ACC112 (cell line): ENCODE data around the gene OR6P1.

ENCODE experiments used
- H2AFZ ChIP-seq: fragments of 200-600 bp; sonication (generic); one replicate; pipeline ENCODE4 v1.6.0; 2017; ENCODE audit warnings: antibody characterized with exemption, low read length; ENCODE audit not compliant: unreplicated experiment
- H3K27ac ChIP-seq: fragments of 200-600 bp; sonication (generic); 2 replicates; pipeline ENCODE4 v1.5.1; 2014; ENCODE audit warnings: low read depth, mild to moderate bottlenecking, antibody characterized with exemption, low read length, moderate library complexity
- H3K27me3 ChIP-seq: fragments of 200-600 bp; sonication (generic); 2 replicates; pipeline ENCODE4 v1.6.1; 2014; ENCODE audit warnings: mild to moderate bottlenecking, antibody characterized with exemption, low read length, moderate library complexity, mixed read lengths; ENCODE audit not compliant: insufficient read depth
- H3K36me3 ChIP-seq: fragments of 200-600 bp; sonication (generic); 2 replicates; pipeline ENCODE4 v1.6.1; 2016; ENCODE audit warnings: mild to moderate bottlenecking, antibody characterized with exemption, low read length, moderate library complexity, mixed read lengths; ENCODE audit not compliant: insufficient read depth
- H3K4me1 ChIP-seq: fragments of 200-600 bp; sonication (generic); one replicate; pipeline ENCODE4 v1.6.1; 2016; ENCODE audit warnings: low read length, mixed read lengths; ENCODE audit not compliant: insufficient read depth, unreplicated experiment, control insufficient read depth
- H3K4me3 ChIP-seq: fragments of 200-600 bp; sonication (generic); 2 replicates; pipeline ENCODE4 v1.5.1; 2014; ENCODE audit warnings: mild to moderate bottlenecking, low read depth, low read length
- H3K79me2 ChIP-seq: fragments of 200-600 bp; sonication (generic); one replicate; pipeline ENCODE4 v1.6.0; 2016; ENCODE audit warnings: low read length; ENCODE audit not compliant: control insufficient read depth, unreplicated experiment, insufficient read depth

The OR6P1 gene

GRCh38 chr1:158570480-158570879 lies at the start of gene OR6P1:
TSS of gene OR6P1 (minus strand) at chr1:158570580. CDS start at chr1:158563604, 6,976 bp downstream.
- Histone ChIP-seq H3K27me3 (0 out of 2 replicates have a peak, but pooled peaks cover 6% of the 10 kb centered on the region), H3K27ac (no peak within 1 kb of the TSS), H3K4me1 (no peaks in the 10 kb centered on the region), H3K79me2 (no peaks in the 10 kb centered on the region), H2AFZ (no peak within 1 kb of the TSS), H3K4me3 (no peak within 1 kb of the TSS), H3K36me3 (no peaks in the 10 kb centered on the region)

DNA sequence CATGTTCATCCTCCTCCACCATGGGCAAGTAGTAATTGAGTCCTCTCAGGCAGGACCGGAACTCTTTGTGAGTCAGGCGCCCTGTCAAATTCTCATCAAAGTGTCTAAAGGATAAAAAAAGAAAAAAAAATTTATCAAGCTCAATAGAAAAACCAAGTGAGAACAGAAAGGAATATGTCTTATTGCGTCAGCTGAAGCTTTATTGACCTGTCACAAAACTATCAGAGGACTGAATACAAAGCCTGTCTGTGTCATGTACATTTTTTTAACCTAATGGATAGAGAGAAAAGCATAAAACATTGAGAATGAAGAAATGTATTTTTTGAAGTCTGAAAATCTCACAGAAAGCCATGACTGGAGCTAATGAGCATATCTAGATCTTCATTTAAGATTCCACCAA lies 43.4 kb upstream of the OR6P1 start:
- Histone ChIP-seq H3K36me3 (no peaks in the 10 kb centered on the region), H3K27ac (no peak overlapping the region), H3K4me3 (no peak overlapping the region), H3K4me1 (no peaks in the 10 kb centered on the region), H3K27me3 (no peaks in the 10 kb centered on the region), H2AFZ (no peak overlapping the region), H3K79me2 (no peaks in the 10 kb centered on the region)

DNA sequence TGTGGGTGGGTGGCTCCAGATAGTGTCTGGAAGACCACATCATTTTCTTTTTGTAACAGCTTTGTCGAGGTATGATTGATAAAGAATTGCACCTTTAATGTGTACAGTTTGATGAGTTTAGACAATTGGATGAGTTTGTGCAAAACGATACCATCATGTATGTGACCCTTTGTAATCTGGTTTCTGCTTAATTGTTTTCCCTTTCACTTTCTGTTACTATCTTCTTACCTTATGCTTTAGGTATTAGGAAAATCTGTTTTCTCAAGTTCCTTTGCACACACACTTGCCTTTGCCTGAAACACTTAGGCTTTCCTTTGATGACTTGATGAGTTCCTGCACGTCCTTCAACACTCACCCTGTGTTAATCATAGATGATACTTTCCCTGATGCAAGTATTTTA lies 41.5 kb upstream of the OR6P1 start:
- Histone ChIP-seq H2AFZ (no peak overlapping the region), H3K27me3 (no peaks in the 10 kb centered on the region), H3K36me3 (no peaks in the 10 kb centered on the region), H3K4me1 (no peaks in the 10 kb centered on the region), H3K27ac (no peak overlapping the region), H3K79me2 (no peaks in the 10 kb centered on the region), H3K4me3 (no peak overlapping the region)

- Histone ChIP-seq H3K27me3 (no peaks in the 10 kb centered on the region), H3K4me3 (no peak overlapping the region), H2AFZ (no peak overlapping the region), H3K79me2 (no peaks in the 10 kb centered on the region), H3K4me1 (no peaks in the 10 kb centered on the region), H3K27ac (no peak overlapping the region), H3K36me3 (no peaks in the 10 kb centered on the region)
Measured at GRCh38 chr1:158607296-158607695, 36.9 kb upstream of the OR6P1 start.

- Histone ChIP-seq H3K4me3 (no peak within 1 kb of the TSS), H3K79me2 (no peaks in the 10 kb centered on the region), H3K36me3 (no peaks in the 10 kb centered on the region), H3K4me1 (no peaks in the 10 kb centered on the region), H3K27ac (no peak within 1 kb of the TSS), H2AFZ (no peak within 1 kb of the TSS), H3K27me3 (no peaks in the 10 kb centered on the region)
Measured at GRCh38 chr1:158604968-158605367, 34.6 kb upstream of the OR6P1 start, which contains the start of gene OR10Z1. TSS of gene OR10Z1 (plus strand) at chr1:158605268. CDS start at chr1:158606439, 1,171 bp downstream.

DNA sequence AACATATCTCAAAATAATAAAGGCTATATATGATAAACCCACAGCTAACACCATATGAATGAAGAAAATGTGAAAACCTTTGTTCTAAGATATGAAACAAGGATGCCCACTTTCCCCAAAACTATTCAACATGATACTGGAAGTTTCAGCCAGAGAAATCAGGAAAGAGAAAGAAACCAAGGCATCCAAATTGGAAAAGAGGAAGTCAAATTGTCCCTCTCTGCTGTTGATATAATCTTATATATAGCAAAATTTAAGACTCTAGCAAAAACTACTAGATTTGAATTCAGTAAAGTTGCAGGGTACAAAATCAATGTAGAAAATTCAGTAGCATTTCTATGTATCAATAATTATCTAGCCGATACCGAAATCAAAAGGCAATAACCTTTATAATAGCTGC lies 30.4 kb upstream of the OR6P1 start:
- Histone ChIP-seq H3K4me3 (no peak overlapping the region), H3K4me1 (no peaks in the 10 kb centered on the region), H3K27ac (no peak overlapping the region), H3K27me3 (no peaks in the 10 kb centered on the region), H3K36me3 (no peaks in the 10 kb centered on the region), H2AFZ (no peak overlapping the region), H3K79me2 (no peaks in the 10 kb centered on the region)

DNA sequence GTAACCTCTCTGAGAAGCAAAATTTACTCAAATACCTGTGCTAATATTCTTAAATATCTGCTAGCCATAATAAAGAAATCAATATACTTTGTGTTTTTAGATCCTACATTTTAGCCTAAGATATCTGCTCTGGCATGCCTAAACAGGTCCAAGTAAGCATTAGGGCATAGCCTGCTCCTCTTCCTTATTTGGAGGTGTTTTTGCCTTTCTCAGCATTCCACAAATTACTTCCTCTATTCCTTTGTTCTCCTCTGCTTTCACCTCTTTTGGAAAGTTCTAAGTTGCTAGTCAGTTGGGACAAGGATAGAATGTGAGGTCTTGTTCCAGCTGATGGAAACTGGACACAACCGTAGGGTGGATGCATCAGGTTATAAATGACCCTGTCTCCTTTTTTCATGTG lies 16.6 kb upstream of the OR6P1 start:
- no peak overlapping the region for H2AFZ ChIP-seq
- H3K4me3 ChIP-seq, result no peak overlapping the region
- no peak overlapping the region for H3K27ac ChIP-seq
- no peaks in the 10 kb centered on the region for H3K27me3 ChIP-seq
- H3K79me2 ChIP-seq, result no peaks in the 10 kb centered on the region
- no peaks in the 10 kb centered on the region for H3K36me3 ChIP-seq
- no peaks in the 10 kb centered on the region for H3K4me1 ChIP-seq

DNA sequence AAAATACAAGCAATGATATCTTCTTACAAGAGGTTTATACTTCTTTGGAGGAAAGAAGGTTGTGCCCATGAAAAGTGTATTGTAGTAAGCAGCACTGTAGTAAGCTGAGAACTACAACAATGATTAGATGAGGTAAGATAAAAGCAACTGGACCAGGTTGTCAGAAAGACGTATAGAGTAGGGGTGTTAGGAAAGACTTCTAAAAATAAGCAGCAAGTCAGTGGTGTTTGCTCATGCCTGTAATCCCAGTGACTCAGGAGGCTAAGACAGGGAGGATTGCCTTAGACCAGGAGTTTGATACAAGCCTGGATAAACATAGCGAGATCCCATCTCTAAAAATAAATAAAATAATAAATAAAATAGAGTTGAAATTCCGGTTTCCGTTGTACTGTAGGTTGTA lies 13.6 kb upstream of the OR6P1 start:
- H3K79me2 ChIP-seq, result no peaks in the 10 kb centered on the region
- H3K27me3 ChIP-seq, result no peaks in the 10 kb centered on the region
- H3K27ac ChIP-seq, result no peak overlapping the region
- no peaks in the 10 kb centered on the region for H3K4me1 ChIP-seq
- no peak overlapping the region for H3K4me3 ChIP-seq
- H3K36me3 ChIP-seq, result no peaks in the 10 kb centered on the region
- H2AFZ ChIP-seq, result no peak overlapping the region

GRCh38 chr1:158579733-158580132 lies 9.4 kb upstream of the OR6P1 start, which contains the start of gene OR10X1:
TSS of gene OR10X1 (minus strand) at chr1:158579899. CDS start at chr1:158579899, 0 bp downstream.
- Histone ChIP-seq H3K36me3 (no peaks in the 10 kb centered on the region), H3K4me3 (no peak within 1 kb of the TSS), H3K27me3 (no peaks in the 10 kb centered on the region), H3K79me2 (no peaks in the 10 kb centered on the region), H3K27ac (no peak within 1 kb of the TSS), H2AFZ (no peak within 1 kb of the TSS), H3K4me1 (no peaks in the 10 kb centered on the region)

GRCh38 chr1:158577561-158577960 lies 7.2 kb upstream of the OR6P1 start:
- Histone ChIP-seq H2AFZ (no peak overlapping the region), H3K27ac (no peak overlapping the region), H3K27me3 (0 out of 2 replicates have a peak, but pooled peaks cover 4% of the 10 kb centered on the region), H3K4me3 (no peak overlapping the region), H3K79me2 (no peaks in the 10 kb centered on the region), H3K4me1 (no peaks in the 10 kb centered on the region), H3K36me3 (no peaks in the 10 kb centered on the region)

DNA sequence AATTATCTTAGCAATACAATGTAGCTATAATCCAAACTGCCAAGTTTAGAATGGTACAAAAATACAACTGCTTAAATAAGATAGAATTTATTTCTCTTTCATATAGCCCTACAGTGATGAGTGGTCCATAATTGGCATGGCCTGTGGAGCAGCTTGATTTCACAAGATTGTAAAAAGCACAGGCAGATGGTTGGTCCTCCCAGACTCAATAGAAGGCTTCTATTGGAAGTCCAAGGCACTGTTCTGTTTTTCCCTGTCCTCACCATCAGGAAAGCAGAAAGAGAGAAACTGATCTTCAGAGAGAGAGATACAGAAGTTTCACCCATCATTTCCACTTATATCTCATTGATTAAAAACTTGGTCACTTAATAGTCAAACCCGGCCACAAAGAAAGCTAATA lies 1.8 kb upstream of the OR6P1 start:
- H3K79me2 ChIP-seq, result no peaks in the 10 kb centered on the region
- H3K27ac ChIP-seq, result no peak overlapping the region
- 0 out of 2 replicates have a peak, but pooled peaks cover 6% of the 10 kb centered on the region for H3K27me3 ChIP-seq

More for the DNA sequence above, 1.8 kb upstream of the OR6P1 start:
- Histone ChIP-seq H2AFZ (no peak overlapping the region), H3K4me3 (no peak overlapping the region), H3K4me1 (no peaks in the 10 kb centered on the region), H3K36me3 (no peaks in the 10 kb centered on the region)
